Stomach (tissue), 9 donors: ENCODE measurements around the gene MEGF6. TPM values are rescaled to one million over a fixed set of nuclear protein-coding genes. Genes with fewer than 3 reads are reported as not detected.

Experiments
- DNase-seq, 2 donors: peaks; one replicate each; pipeline versions ENCODE4 v3.0.0 to v3.0.0-alpha.2; 2013 to 2019
- H3K27ac ChIP-seq, 5 donors: fragments of 200-600 bp in 4 of 5; sonication (generic) in 4 of 5; one replicate each; pipeline ENCODE4 v1.5.1; 2013 to 2019; ENCODE audit warnings: mild to moderate bottlenecking in 1 of 5, moderate library complexity in 1 of 5
- H3K27me3 ChIP-seq, 3 donors: fragments of 200-600 bp; sonication (generic); one replicate each; pipeline ENCODE4 v1.5.1; 2017 to 2019; ENCODE audit warnings: mixed run types in 1 of 3
- H3K36me3 ChIP-seq, 4 donors: fragments of 200-600 bp; sonication (generic); 1 replicate in 3 of 4; 2 replicates in 1 of 4; pipeline ENCODE4 v1.5.1; 2016 to 2019
- H3K4me1 ChIP-seq, 4 donors: fragments of 200-600 bp; sonication (generic); one replicate each; pipeline ENCODE4 v1.5.1; 2016 to 2019
- H3K4me3 ChIP-seq, 4 donors: fragments of 200-600 bp; sonication (generic) in 3 of 4; one replicate each; pipeline ENCODE4 v1.5.1; 2016 to 2019; ENCODE audit warnings: mild to moderate bottlenecking in 1 of 4
- H3K9me3 ChIP-seq, 4 donors: fragments of 200-600 bp; sonication (generic); one replicate each; pipeline ENCODE4 v1.5.1; 2016 to 2019
- CTCF ChIP-seq, 7 experiments: fragments of 450-650 bp in 4 of 7; fragments of 200-600 bp in 3 of 7; sonication (generic) in 3 of 7; IDR thresholded peaks; one replicate each; pipeline ENCODE4 v1.5.1; 2016 to 2019; ENCODE audit warnings: antibody characterized with exemption in 7 of 7, control low read depth in 2 of 7, mild to moderate bottlenecking in 1 of 7
- EP300 ChIP-seq: sonication (generic); formaldehyde crosslinking; IDR thresholded peaks from one replicate; pipeline ENCODE4 v1.6.1; 2017; ENCODE audit warnings: antibody characterized with exemption
- POLR2A ChIP-seq, 4 donors: fragments of 450-650 bp; IDR thresholded peaks; one replicate each; pipeline ENCODE4 v1.6.1; 2016; ENCODE audit warnings: antibody characterized with exemption in 4 of 4, control low read depth in 2 of 4, mild to moderate bottlenecking in 1 of 4, moderate library complexity in 1 of 4
- POLR2AphosphoS5 ChIP-seq, 3 donors: sonication (generic); formaldehyde crosslinking; IDR thresholded peaks; one replicate each; pipeline ENCODE4 v1.6.1; 2016; ENCODE audit warnings: antibody characterized with exemption in 3 of 3
- WGBS, 5 donors: extraction: QIAGEN DNeasy Blood & Tissue Kit in 3 of 5; methylation state at CpG; one replicate each; pipeline versions ENCODE4 v1.1.5 to v1.1.7; 2013 to 2018; 5-methylcytosine and 5-hydroxymethylcytosine counted together
- intact Hi-C: fragments of 100-400 bp; cut with DNase I; formaldehyde crosslinking; loops from one replicate; pipeline ENCODE4 v1.15.1; 2023; ENCODE audit warnings: low total_unique reads
- polyA plus RNA-seq, 3 donors: library from polyadenylated mRNA; stranded (reverse); fragments of 200-250 nt; gene quantifications; one replicate each; pipeline ENCODE4 v1.2.3, GENCODE V29; 2013
- total RNA-seq, 5 donors: library from RNA; depleted of rRNA; stranded (reverse); fragments of >200 nt; gene quantifications; one replicate each; pipeline versions ENCODE4 v1.1.0 to v1.2.3, GENCODE V29; 2014 to 2016
- donor health status: healthy with polysubstance abuse.
- donor health status: Bipolar disorder and iron deficiency.
- donor health status: healthy.

MEGF6 gene
- total and polyA plus RNA-seq, 8 donors = 2.6 to 57.2 (median 26.7) TPM

GRCh38 chr1:3499611-3500010 is 111.7 kb downstream of the MEGF6 start:
- WGBS, 5 donors = 91 to 95% (median 93%) methylated on average over 11 to 22 of the region's 22 CpGs
- Histone ChIP-seq H3K9me3 (no peaks in the 10 kb centered on the region), H3K4me3 (no peak overlapping the region), H3K27ac (no peak overlapping the region), H3K36me3 (peaks cover 0 to 10% (median 4%) of the 10 kb centered on the region in 4 donors), H3K4me1 (no peaks in the 10 kb centered on the region), H3K27me3 (no peaks in the 10 kb centered on the region)
- no peak for TF ChIP-seq POLR2A (IDR thresholded peaks at IDR 0.05)
- no peak for TF ChIP-seq POLR2AphosphoS5 (IDR thresholded peaks at IDR 0.05)
- TF ChIP-seq EP300 = no peak
- TF ChIP-seq CTCF (IDR thresholded peaks at IDR 0.05) = no peak
- DNase-seq = no peak
- intact Hi-C loops = no loop called here

- Histone ChIP-seq H3K27ac (no peak overlapping the region), H3K36me3 (peaks cover 0 to 14% (median 4%) of the 10 kb centered on the region in 4 donors), H3K9me3 (no peaks in the 10 kb centered on the region), H3K4me1 (no peaks in the 10 kb centered on the region), H3K4me3 (no peak overlapping the region), H3K27me3 (no peaks in the 10 kb centered on the region)
- no peak for DNase-seq
- intact Hi-C loops = no loop called here
- TF ChIP-seq POLR2AphosphoS5 (IDR thresholded peaks at IDR 0.05) (no peak), POLR2A (IDR thresholded peaks at IDR 0.05) (no peak), CTCF (IDR thresholded peaks at IDR 0.05) (no peak), EP300 (no peak)
- WGBS, 5 donors = 82 to 100% (median 83%) methylated on average over 3 to 8 of the region's 8 CpGs
Observed at GRCh38 chr1:3498986-3499385, 112.3 kb downstream of the MEGF6 start.

GRCh38 chr1:3498246-3498930 is 112.9 kb downstream of the MEGF6 start:
- Histone ChIP-seq H3K4me1 (no peaks in the 10 kb centered on the region), H3K27me3 (no peaks in the 10 kb centered on the region), H3K4me3 (no peak overlapping the region), H3K9me3 (no peaks in the 10 kb centered on the region), H3K27ac (no peak overlapping the region), H3K36me3 (peaks cover 0 to 14% (median 4%) of the 10 kb centered on the region in 4 donors)
- intact Hi-C loops = no loop called here
- no peak for DNase-seq
- 82 to 95% (median 86%) methylated on average over 4 to 26 of the region's 26 CpGs for WGBS, 5 donors
- TF ChIP-seq CTCF (IDR thresholded peaks at IDR 0.05) (no peak), POLR2A (IDR thresholded peaks at IDR 0.05) (no peak), EP300 (no peak), POLR2AphosphoS5 (IDR thresholded peaks at IDR 0.05) (no peak)

- TF ChIP-seq EP300 = no peak
- TF ChIP-seq POLR2A (IDR thresholded peaks at IDR 0.05) = no peak
- H3K4me3 ChIP-seq = no peak overlapping the region
- peaks cover 0 to 14% (median 4%) of the 10 kb centered on the region in 4 donors for H3K36me3 ChIP-seq
- no peaks in the 10 kb centered on the region for H3K27me3 ChIP-seq
- WGBS, 5 donors = 77 to 90% (median 86%) methylated on average over 2 to 19 of the region's 19 CpGs
- intact Hi-C loops = no loop called here
- no peaks in the 10 kb centered on the region for H3K4me1 ChIP-seq
- H3K9me3 ChIP-seq = no peaks in the 10 kb centered on the region
- DNase-seq = no peak
- H3K27ac ChIP-seq = no peak overlapping the region
Observed at GRCh38 chr1:3497521-3497920, 113.8 kb downstream of the MEGF6 start.

- Histone ChIP-seq H3K4me1 (peaks cover 0 to 3% (median 1%) of the 10 kb centered on the region in 4 donors), H3K4me3 (no peak overlapping the region), H3K9me3 (no peaks in the 10 kb centered on the region), H3K27me3 (no peaks in the 10 kb centered on the region), H3K27ac (no peak overlapping the region), H3K36me3 (peaks cover 0 to 14% (median 4%) of the 10 kb centered on the region in 4 donors)
- intact Hi-C loops = no loop called here
- TF ChIP-seq POLR2A (IDR thresholded peaks at IDR 0.05) (no peak), EP300 (no peak), CTCF (IDR thresholded peaks at IDR 0.05) (no peak), POLR2AphosphoS5 (IDR thresholded peaks at IDR 0.05) (no peak)
- WGBS, 5 donors = 93 to 97% (median 96%) methylated on average over 6 to 20 of the region's 20 CpGs; no CpG with 5 or more reads in 1 of the 5 donors
- DNase-seq = no peak
Observed at GRCh38 chr1:3496916-3497315, 114.4 kb downstream of the MEGF6 start.
